GM18951 (cell line): ENCODE measurements around the gene MT1A.

Source experiments
- POLR2A ChIP-seq: IDR thresholded peaks from 4 replicates; pipeline ENCODE4 v1.6.1; 2011; ENCODE audit warnings: mild to moderate bottlenecking; ENCODE audit not compliant: insufficient read length, insufficient read depth; ENCODE audit errors: extremely low read depth
- in situ Hi-C: fragments of 300-500 bp; cut with MboI; formaldehyde crosslinking; loops from one replicate; pipeline ENCODE4 v1.12.0; 2022; ENCODE audit warnings: low sequenced_read_pairs, mixed read lengths, inconsistent platforms; ENCODE audit not compliant: unreplicated experiment

Gene MT1A

GRCh38 chr16:56637814-56638750, at the start of gene MT1A:
Gene MT1A (plus strand): TSS chr16:56638666. CDS start chr16:56638739, 73 bp downstream.
- no peak for TF ChIP-seq POLR2A

GRCh38 chr16:56588781-56589140, 49.7 kb upstream of the MT1A start:
- no peak for TF ChIP-seq POLR2A
- in situ Hi-C loops = no loop called here

More at GRCh38 chr16:56637814-56638750, at the start of gene MT1A:
- in situ Hi-C loops = no loop called here

- TF ChIP-seq POLR2A = no peak
- in situ Hi-C loops = no loop called here
Observed at GRCh38 chr16:56589141-56590039, 49.1 kb upstream of the MT1A start, which contains the start of gene MT3. Gene MT3 (plus strand): TSS chr16:56589528. CDS start chr16:56589591, 63 bp downstream.

- TF ChIP-seq POLR2A = no peak
- in situ Hi-C loops = no loop called here
Observed at GRCh38 chr16:56591377-56592060, 46.9 kb upstream of the MT1A start.

GRCh38 chr16:56593573-56594291, 44.7 kb upstream of the MT1A start:
- TF ChIP-seq POLR2A = no peak
- in situ Hi-C loops = no loop called here

- TF ChIP-seq POLR2A = no peak
- in situ Hi-C loops = no loop called here
Observed at GRCh38 chr16:56594292-56594619, 44.2 kb upstream of the MT1A start.

- in situ Hi-C loops = no loop called here
- TF ChIP-seq POLR2A = no peak
Observed at GRCh38 chr16:56600398-56600999, 38.0 kb upstream of the MT1A start.

GRCh38 chr16:56601325-56601724, 37.1 kb upstream of the MT1A start:
- in situ Hi-C loops = no loop called here
- TF ChIP-seq POLR2A = no peak

GRCh38 chr16:56603589-56603988, 34.9 kb upstream of the MT1A start:
- in situ Hi-C loops = no loop called here
- no peak for TF ChIP-seq POLR2A

- in situ Hi-C loops = no loop called here
- TF ChIP-seq POLR2A = no peak
Observed at GRCh38 chr16:56604966-56605365, 33.5 kb upstream of the MT1A start.

GRCh38 chr16:56605475-56605874, 33.0 kb upstream of the MT1A start:
- TF ChIP-seq POLR2A = no peak
- in situ Hi-C loops = no loop called here

- TF ChIP-seq POLR2A = no peak
- in situ Hi-C loops = no loop called here
Observed at GRCh38 chr16:56606071-56606475, 32.4 kb upstream of the MT1A start.
